GM12878 (cell line): ENCODE results near the gene PTBP1. TPM values are rescaled to one million over a fixed set of nuclear protein-coding genes. Genes with fewer than 3 reads are reported as not detected.
A peak's percentile ranks its signal among the peaks of the same experiment; 100 is the strongest.

Experiments
- ATAC-seq: fragments of 200-7000 bp; cut with Tn5 transposase; 3 replicates; pipeline ENCODE4 v1.9.1; 2020; ENCODE audit warnings: mild to moderate bottlenecking, moderate library complexity
- BruUV-seq: library from RNA; stranded (reverse); fragments of 400-500 nt; replicated peaks from 2 replicates; lab custom pipeline; 2021; lab: Mats Ljungman, UMichigan
- CTCF ChIA-PET: fragments of 300-600 bp; sonication (Branson Sonifier 250); formaldehyde crosslinking; extraction: SDS; loops from one replicate; lab custom pipeline; 2021; ENCODE audit warnings: inconsistent platforms; lab: Yijun Ruan, JAX
- POLR2A ChIA-PET: fragments of 350-600 bp; formaldehyde crosslinking; extraction: SDS; loops from one replicate; lab custom pipeline; 2021; ENCODE audit warnings: inconsistent platforms; lab: Charles Lee
- RAD21 ChIA-PET: fragments of 300-600 bp; sonication (Branson Sonifier 250); formaldehyde crosslinking; loops from one replicate; lab custom pipeline; 2023; ENCODE audit warnings: antibody characterized with exemption; ENCODE audit not compliant: unreplicated experiment; lab: Charles Lee
- SMC1A ChIA-PET: fragments of 300-600 bp; sonication (Branson Sonifier 250); formaldehyde crosslinking; loops from one replicate; lab custom pipeline; 2023; ENCODE audit not compliant: unreplicated experiment, uncharacterized antibody; lab: Charles Lee
- DNase-seq: peaks from one replicate; pipeline ENCODE4 v3.0.0-alpha.2; 2011; ENCODE audit warnings: low read depth, low spot score
- FAIRE-seq: peaks from 3 replicates; lab custom pipeline; 2011; peaks lifted over from hg19 to GRCh38; lab: Jason Lieb, UNC
- H2AFZ ChIP-seq: 2 replicates; pipeline ENCODE4 v1.6.0; 2011; ENCODE audit warnings: low read depth, low read length, control low read depth; ENCODE audit not compliant: control insufficient read depth
- H3K27ac ChIP-seq: 2 replicates; pipeline ENCODE4 v1.5.1; 2011; ENCODE audit warnings: control low read depth; ENCODE audit not compliant: control insufficient read depth, insufficient read depth
- H3K27me3 ChIP-seq, 2 experiments: replicated peaks in 1 of 2; 2 replicates each; pipeline versions ENCODE4 v1.6.0 to v1.6.1; 2011; ENCODE audit warnings: low read length in 1 of 2; ENCODE audit not compliant: control insufficient read depth in 2 of 2, insufficient read depth in 2 of 2
- H3K36me3 ChIP-seq, 2 experiments: 2 replicates each; pipeline ENCODE4 v1.5.1; 2011; ENCODE audit warnings: low read length in 1 of 2; ENCODE audit not compliant: control insufficient read depth in 2 of 2, insufficient read depth in 2 of 2
- H3K4me1 ChIP-seq: 2 replicates; pipeline ENCODE4 v1.6.1; 2011; ENCODE audit warnings: mild to moderate bottlenecking, low read length, moderate library complexity, mixed read lengths; ENCODE audit not compliant: control insufficient read depth, insufficient read depth
- H3K4me2 ChIP-seq: 2 replicates; pipeline ENCODE4 v1.6.0; 2011; ENCODE audit warnings: control low read depth; ENCODE audit not compliant: control insufficient read depth, insufficient read depth
- H3K4me3 ChIP-seq: fragments of 200-600 bp; sonication (generic); 2 replicates; pipeline ENCODE4 v1.5.1; 2016
- H3K79me2 ChIP-seq: 2 replicates; pipeline ENCODE4 v1.6.0; 2011; ENCODE audit warnings: low read length; ENCODE audit not compliant: control insufficient read depth, insufficient read depth
- H3K9ac ChIP-seq: 2 replicates; pipeline ENCODE4 v1.8.0; 2011; ENCODE audit warnings: low read length, control low read depth, mixed read lengths; ENCODE audit not compliant: control insufficient read depth, insufficient read depth
- H3K9me3 ChIP-seq: replicated peaks from 3 replicates; pipeline ENCODE4 v1.5.1; 2011; ENCODE audit warnings: mild to moderate bottlenecking, low read length; ENCODE audit not compliant: control insufficient read depth, insufficient read depth
- H4K20me1 ChIP-seq: 2 replicates; pipeline ENCODE4 v1.6.0; 2011; ENCODE audit not compliant: control insufficient read depth, insufficient read depth
- NFIC ChIP-seq: IDR thresholded peaks from 2 replicates; pipeline ENCODE4 v1.6.1; 2012; ENCODE audit warnings: low read depth, mild to moderate bottlenecking, inconsistent platforms, low read length, moderate library complexity
- POLR2A ChIP-seq: IDR thresholded peaks from 2 replicates; pipeline ENCODE4 v1.6.1; 2011; ENCODE audit warnings: low read depth, mild to moderate bottlenecking, low read length
- POLR2AphosphoS5 ChIP-seq: IDR thresholded peaks from 2 replicates; pipeline ENCODE4 v1.6.1; 2011; ENCODE audit warnings: mild to moderate bottlenecking, low read length, inconsistent platforms
- SMARCA5 ChIP-seq: fragments of 450-650 bp; IDR thresholded peaks from 2 replicates; pipeline ENCODE4 v1.6.1; 2017; ENCODE audit warnings: mild to moderate bottlenecking
- ZBTB11 ChIP-seq: fragments of 450-650 bp; formaldehyde crosslinking; IDR thresholded peaks from 2 replicates; pipeline ENCODE4 v1.5.0; 2022; ENCODE audit warnings: mild to moderate bottlenecking, missing genetic modification characterization
- WGBS: methylation state at CpG from one replicate; pipeline ENCODE4 v1.1.6; 2016; ENCODE audit warnings: low lambda C conversion rate; ENCODE audit not compliant: insufficient replicate concordance, insufficient coverage; ENCODE audit errors: missing lambda C conversion rate; 5-methylcytosine and 5-hydroxymethylcytosine counted together
- in situ Hi-C: fragments of 300-500 bp; cut with MboI; formaldehyde crosslinking; loops from 9 replicates; pipeline ENCODE4 v1.14.3; 2018; ENCODE audit warnings: mixed read lengths
- intact Hi-C: fragments of 100-400 bp; cut with micrococcal nuclease; formaldehyde crosslinking; loops from one replicate; pipeline ENCODE4 v1.14.2; 2022; ENCODE audit not compliant: unreplicated experiment
- polyA plus RNA-seq, 11 experiments: library from polyadenylated mRNA; depleted of rRNA in 4 of 11; unstranded in 6 of 11; stranded (reverse) in 5 of 11; fragments of >200 nt; fragmentation: Nextera tagmentation in 4 of 11; fragmentation: Illumina TruSeq in 1 of 11; extraction: Ambion mirVana in 4 of 11; extraction: Trizol in 1 of 11; gene quantifications; 1 replicate in 1 of 11; 2 replicates in 10 of 11; pipeline versions ENCODE4 v1.2.1 to v1.2.3, GENCODE V29; 2011 to 2016; ENCODE audit warnings: inconsistent platforms in 2 of 11, missing spikeins in 2 of 11, low read depth in 1 of 11
- total RNA-seq, 4 experiments: library from RNA; depleted of rRNA in 3 of 4; stranded (reverse); fragments of >200 nt in 3 of 4; fragmentation: Illumina TruSeq in 1 of 4; extraction: Trizol in 1 of 4; gene quantifications; 2 replicates each; pipeline versions ENCODE4 v1.2.1 to v1.2.3, GENCODE V29; 2013 to 2021

PTBP1 gene
- total and polyA plus RNA-seq, 10 of the 15 experiments (the other 5 are each of a cell fraction or from before 2014, with no cell fraction given), result 13.1 to 532 (median 217) TPM

GRCh38 chr19:807627-808422 is 10.6 kb downstream of the PTBP1 start:
- TF ChIP-seq POLR2A, result peak; percentile 61; the same call in 1 of the 2 replicates
- TF ChIP-seq NFIC, result no peak
- peak; percentile 26 for TF ChIP-seq POLR2AphosphoS5
- 96% methylated on average over 36 of the region's 44 CpGs for WGBS
- no peak overlapping the region for H3K9ac ChIP-seq
- FAIRE-seq (no peak), DNase-seq (no peak), ATAC-seq (no peak)
- H3K9me3 ChIP-seq, result no peaks in the 10 kb centered on the region; the same call in 2 of the 3 replicates
- CTCF ChIA-PET, result no interaction called here
- H3K4me3 ChIP-seq, result no peak overlapping the region
- peaks cover 19% of the 10 kb centered on the region for H3K79me2 ChIP-seq
- H3K36me3 ChIP-seq, result peaks cover 39 to 65% of the 10 kb centered on the region in 2 experiments; a peak in 3 of 4 replicates
- no peak overlapping the region for H2AFZ ChIP-seq
- intact Hi-C loops, result no loop called here
- SMC1A ChIA-PET, result no interaction called here
- RAD21 ChIA-PET, result no interaction called here
- TSS peak; percentile 19 for BruUV-seq
- H3K27ac ChIP-seq, result no peak overlapping the region
- in situ Hi-C loops, result no loop called here
- peaks cover 7% of the 10 kb centered on the region; the same call in 1 of the 2 replicates for H4K20me1 ChIP-seq
- no peaks in the 10 kb centered on the region for H3K27me3 ChIP-seq
- POLR2A ChIA-PET, result interaction anchor here (0.6 kb wide), 1 partner anchor 128 kb away, joined by 4 read pairs; no protein-coding TSS in a partner anchor
- H3K4me1 ChIP-seq, result no peaks in the 10 kb centered on the region
- no peak overlapping the region for H3K4me2 ChIP-seq

- POLR2A ChIA-PET, result interaction anchor here (0.6 kb wide), 1 partner anchor 128 kb away, joined by 4 read pairs; no protein-coding TSS in a partner anchor
- BruUV-seq, result no TSS peak
Measured at GRCh38 chr19:808423-808775, 11.1 kb downstream of the PTBP1 start.

More at GRCh38 chr19:808423-808775, 11.1 kb downstream of the PTBP1 start:
- no peak overlapping the region for H3K4me3 ChIP-seq
- no peak overlapping the region for H3K4me2 ChIP-seq
- TF ChIP-seq ZBTB11 (CRISPR knock-in tag) (no peak), SMARCA5 (no peak), POLR2AphosphoS5 (peak; percentile 55), POLR2A (peak; percentile 76)
- no peak overlapping the region for H3K9ac ChIP-seq
- ATAC-seq (no peak), FAIRE-seq (no peak), DNase-seq (no peak)
- RAD21 ChIA-PET, result no interaction called here
- CTCF ChIA-PET, result no interaction called here
- 100% methylated on average over 4 of the region's 26 CpGs for WGBS
- no peaks in the 10 kb centered on the region; the same call in 2 of the 3 replicates for H3K9me3 ChIP-seq
- intact Hi-C loops, result no loop called here
- peaks cover 38 to 61% of the 10 kb centered on the region in 2 experiments; a peak in 3 of 4 replicates for H3K36me3 ChIP-seq
- no peak overlapping the region for H3K27ac ChIP-seq
- H2AFZ ChIP-seq, result no peak overlapping the region
- H3K79me2 ChIP-seq, result peaks cover 13% of the 10 kb centered on the region
- SMC1A ChIA-PET, result no interaction called here
- in situ Hi-C loops, result no loop called here
- H3K27me3 ChIP-seq, result no peaks in the 10 kb centered on the region
- no peaks in the 10 kb centered on the region for H3K4me1 ChIP-seq
- H4K20me1 ChIP-seq, result peaks cover 4% of the 10 kb centered on the region; the same call in 1 of the 2 replicates
